Fibroblast of skin of abdomen (primary cell): ENCODE measurements around the gene ATP6V1G3.
"Not testable (repeated sequence)": the region's sequence is repeated elsewhere in the genome, so short reads cannot be mapped to it uniquely, and the experiment has no call there.

Experiments
- DNase-seq: peaks from one replicate; pipeline ENCODE4 v3.0.0-alpha.2; 2013

The ATP6V1G3 gene

DNA sequence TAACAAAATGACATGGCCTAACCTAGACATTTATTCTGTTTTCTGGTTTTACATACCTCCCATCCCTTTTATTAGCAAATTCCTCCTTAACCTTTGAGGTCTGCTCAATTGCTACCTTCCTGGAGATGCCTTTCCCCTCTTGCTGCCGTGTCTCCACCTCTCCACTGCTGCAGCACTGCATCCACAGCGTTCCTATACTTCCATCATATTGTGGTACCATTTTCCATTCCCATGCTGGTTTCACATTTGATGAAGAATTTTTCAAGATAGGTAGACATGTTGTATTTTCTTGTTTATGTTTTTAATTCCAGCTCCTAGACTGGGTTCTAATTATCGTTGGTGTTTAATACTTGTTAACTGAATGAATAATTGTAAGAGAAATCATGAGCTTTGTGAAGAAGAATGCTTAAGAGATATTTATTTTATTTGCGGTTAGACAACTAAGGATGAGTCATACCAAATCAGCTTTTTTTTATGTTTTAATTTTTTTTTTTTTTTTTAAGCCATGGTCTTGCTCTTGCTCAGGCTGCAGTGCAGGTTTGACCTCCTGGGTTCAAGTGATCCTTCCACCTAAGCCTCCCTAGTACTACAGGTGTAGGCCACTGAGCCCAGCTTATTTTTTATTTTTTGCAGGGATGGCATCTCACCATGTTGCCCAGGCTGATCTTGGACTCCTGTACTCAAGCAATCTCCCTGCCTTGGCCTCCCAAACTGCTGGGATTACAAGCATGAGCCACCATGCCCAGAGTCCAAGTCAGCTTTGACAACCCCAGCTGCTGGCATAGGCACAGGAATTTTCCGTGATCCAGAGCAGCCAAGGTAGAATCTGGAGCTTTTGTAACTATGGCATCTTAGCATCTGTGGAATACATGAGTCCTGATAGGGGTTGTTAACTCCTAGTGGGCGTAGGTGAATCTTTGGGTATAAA lies 44.0 kb downstream of the ATP6V1G3 start:
- peak; percentile 78 for DNase-seq

DNA sequence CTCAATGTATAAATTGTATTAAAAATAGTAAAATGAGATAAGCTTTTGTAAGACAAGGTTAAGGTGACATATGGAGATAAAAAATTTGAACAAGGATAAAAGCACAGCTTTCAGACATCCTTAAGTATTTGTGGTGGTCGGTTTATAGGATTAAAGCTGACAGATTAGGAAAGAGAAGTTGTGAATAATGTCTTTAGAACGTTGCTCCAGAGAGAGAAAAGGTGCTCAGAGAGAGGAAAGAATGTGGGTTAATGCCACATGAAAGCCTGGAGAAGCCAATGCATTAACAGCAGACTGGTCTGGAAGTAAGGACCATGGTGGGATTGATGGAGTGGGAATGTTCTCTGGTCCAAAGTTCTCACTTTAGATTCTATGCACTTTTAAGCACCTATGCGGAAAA lies 44.8 kb downstream of the ATP6V1G3 start:
- peak; percentile 93 for DNase-seq

DNA sequence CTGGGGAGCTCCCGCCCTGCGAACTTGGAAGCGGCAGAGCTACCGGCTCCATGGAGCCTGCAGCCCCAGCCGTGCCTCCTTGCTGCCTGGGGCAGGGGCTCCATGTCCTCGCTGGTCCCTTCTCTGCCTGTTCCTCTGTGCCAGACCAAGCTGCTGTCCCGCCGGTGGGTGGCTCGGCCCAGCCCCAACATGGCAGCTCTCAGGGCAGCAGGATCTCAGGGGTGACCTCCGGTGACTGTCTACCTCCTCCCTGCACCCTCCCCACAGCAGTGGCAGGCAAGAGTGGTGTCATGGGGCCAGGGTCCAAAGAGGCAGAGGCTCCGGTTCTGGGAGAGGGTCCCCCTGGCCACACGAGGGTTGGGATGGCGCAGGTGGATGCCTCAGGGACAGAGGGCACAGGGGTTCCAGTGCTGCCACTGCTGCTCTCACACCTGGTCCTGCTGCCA lies 45.8 kb downstream of the ATP6V1G3 start:
- DNase-seq = no peak

DNA sequence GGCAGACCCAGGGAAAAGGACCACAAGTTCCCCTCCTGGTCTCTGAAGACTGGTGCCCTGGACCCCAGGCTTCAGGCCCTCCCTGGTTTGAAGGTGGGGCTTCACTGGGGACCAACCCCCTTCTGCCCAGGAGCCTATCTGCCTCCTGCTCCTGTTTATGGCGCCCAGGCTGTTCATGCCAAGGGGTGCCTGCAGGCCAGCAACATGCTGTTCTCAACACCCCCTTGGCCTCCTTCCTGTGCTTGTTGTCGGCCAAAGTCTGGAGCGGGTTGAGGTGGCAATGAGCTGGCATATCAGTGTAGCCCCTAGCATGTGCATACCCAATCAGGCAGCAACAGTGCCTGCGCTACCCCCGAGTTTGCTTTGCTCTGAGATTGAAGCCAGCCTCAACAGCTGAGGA lies 46.3 kb downstream of the ATP6V1G3 start:
- no peak for DNase-seq

DNA sequence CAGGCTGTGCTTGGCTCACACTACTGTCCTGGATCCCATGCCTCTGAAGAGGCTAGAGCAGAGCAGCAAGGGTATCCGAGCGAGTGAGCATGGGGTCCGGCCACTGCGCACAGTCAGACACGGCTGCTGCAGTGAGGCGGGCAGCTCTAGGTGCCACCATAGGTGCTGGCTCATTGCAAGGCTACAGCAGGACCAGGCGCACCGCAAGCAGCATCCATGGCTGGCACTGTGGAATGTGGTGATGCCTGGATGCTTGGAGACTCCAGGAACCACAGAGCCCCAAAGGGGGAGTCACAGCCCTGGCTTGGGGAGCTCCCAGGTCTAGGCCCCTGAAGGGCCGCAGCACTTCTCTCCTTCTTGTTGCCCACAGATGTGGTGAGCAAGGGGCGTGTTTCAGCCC lies 47.2 kb downstream of the ATP6V1G3 start:
- DNase-seq = peak; percentile 57

DNA sequence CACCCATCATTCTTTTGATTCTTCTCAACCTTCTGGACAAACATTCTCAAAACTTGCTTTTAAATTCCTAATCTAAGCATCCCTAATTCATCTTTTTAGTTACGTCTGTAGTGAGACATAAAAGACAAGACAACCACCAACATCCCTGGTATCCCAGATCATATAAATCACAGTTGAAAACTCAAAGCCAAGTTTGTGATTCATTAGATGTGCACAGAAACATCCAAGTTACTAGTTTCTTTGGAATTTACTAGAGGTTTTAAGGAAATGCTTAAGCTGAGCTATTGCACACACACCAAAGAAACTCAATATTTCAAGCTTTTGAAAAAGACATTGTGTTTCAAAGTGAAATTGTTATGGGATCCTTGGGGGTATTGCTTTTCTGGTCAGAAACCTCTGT lies 47.6 kb downstream of the ATP6V1G3 start:
- peak; percentile 98 for DNase-seq

DNA sequence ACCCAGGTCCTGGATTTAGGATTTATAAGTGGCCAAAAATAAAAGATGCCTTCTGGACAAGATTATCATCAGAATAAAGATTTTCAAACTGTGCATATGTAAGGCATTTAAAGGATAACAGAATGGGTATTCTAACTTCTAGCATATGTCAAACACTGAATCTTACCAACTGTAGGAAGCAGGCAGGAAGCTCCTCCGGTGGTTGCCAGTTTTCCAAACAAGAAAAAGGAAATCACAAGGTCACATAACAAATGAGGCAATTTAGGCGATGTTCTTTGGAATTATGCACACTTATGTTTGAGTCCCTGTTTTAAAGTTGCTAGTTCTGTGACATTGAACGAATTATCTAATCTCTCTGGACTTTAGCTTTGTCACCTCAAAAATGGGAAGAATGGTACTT lies 48.9 kb downstream of the ATP6V1G3 start:
- peak; percentile 22 for DNase-seq

DNA sequence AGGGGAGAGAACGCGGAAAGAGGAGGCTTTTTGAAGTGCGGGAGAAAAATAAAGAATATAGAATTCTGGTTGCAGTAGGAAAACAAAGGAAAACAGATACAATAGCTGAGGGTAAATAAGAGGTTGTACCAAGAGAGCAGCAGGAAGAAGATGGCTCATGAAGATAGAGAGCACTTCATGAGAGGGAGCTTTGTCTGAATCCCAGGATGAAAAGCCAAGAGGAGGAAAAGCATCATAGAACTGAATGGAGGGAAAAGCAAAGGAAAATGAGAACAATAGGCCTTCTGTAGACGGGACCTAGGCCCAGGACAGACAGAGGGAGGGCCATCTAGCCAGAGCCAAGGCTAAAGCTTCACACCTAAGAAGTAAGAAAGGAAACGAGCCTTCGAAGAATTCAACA lies 49.5 kb downstream of the ATP6V1G3 start:
- DNase-seq = no peak

DNA sequence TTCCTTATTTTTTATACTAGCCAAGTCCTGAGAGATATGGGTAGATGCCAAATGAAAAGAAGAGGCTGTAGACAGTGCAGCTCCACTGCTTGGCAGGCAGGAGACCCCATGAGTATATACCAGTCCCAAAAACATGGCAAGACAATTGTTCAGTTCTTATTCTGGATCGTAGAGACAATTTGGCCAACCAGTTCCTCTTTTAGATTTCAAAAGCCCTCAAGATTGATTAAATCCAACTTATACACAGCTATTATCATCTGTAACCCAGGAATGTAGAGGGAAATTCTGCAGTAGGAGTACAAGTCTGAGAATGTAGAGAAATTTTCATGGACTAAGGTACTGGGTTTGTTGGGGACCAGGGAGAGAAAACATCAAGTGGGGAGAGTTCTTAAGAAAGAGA lies 50.3 kb downstream of the ATP6V1G3 start:
- no peak for DNase-seq

DNA sequence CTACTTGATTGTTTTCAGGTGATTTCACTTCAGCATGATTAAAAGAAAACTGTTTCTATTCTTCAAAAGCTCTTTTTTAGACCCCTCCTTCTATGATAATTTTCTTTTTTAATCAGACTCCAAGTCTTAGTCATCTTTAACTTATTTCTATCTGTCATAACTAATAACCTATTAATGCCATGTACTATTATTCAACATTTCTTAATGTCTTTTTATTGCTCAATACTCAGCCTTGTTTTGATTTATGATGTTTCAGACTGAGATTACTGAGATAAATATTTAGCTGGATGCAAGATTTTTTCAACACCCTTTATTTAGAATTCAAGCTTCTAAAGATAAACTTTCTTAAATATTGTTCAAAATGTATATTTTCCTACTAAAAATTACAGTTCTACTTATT lies 53.6 kb downstream of the ATP6V1G3 start:
- peak; percentile 36 for DNase-seq

DNA sequence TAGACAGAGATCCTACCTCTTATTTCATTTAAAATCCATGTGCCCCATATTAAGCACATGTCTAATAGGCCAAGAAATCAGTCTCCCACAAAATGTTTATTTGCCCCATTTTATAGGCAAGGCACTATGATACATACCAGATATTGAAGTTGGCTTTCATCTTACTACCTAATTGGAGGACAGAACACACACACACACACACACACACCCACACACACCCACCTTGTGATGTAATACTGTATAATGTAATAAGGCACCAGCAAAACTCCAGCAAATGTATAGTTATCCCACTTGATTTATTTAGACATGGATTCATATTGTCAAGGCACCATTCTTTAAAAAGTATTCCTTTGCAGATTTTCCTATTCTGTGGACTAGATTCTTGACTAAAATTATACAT lies 56.8 kb downstream of the ATP6V1G3 start:
- DNase-seq = no peak

DNA sequence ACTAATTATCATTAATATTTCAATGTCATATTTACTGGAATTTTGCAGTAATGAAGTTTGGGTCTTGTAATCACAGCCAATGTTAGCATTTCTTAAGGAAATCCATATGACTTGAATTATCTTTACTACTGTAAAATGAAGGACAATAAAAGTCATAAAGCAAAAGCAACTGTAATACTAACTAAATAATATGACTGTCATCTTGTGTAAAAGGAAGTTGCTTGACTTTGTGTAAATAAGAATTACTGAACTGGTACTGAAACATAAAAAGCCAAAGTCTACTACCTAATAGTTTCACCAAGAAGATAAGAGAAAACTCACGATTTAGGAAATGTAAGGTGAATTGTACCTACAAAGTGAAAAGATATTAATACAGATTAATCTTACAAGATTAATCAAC lies 57.5 kb downstream of the ATP6V1G3 start:
- no peak for DNase-seq

DNA sequence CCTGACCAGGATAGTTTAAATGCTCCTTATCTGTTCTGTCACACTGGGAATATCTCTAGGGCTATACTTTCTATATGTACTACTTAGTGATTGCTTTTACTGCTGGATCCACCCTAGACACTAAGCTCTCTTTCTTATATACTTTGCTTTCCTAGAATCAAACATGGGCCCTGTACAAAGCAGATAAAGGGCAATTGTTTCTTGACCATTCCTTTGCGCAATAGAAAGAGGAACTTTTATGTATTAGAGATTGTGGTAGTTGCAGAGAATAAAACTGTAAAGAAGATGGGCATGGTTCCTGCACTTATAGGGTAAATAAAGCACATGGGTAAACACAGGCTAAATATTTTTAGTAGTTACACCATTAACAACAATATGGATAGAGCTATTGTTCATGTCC lies 58.8 kb downstream of the ATP6V1G3 start:
- DNase-seq = no peak

DNA sequence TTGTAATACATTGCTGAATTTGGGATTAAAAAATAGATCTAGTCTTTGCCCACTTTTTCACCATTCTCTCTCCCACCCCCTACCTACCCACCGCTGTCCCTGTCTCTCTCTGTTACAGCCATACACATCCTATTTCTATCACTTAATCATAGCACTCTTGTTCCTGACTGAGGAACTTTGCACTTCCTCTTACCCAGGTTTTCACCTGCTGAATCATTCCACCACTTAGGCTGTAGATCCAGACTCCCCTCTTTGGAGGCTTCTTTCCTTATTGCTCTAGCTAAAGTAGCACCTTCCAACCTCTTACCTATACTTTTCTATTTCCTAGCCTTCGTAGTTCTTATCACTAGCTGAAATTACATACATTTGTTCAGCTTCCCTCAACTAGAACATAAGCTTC lies 59.6 kb downstream of the ATP6V1G3 start:
- DNase-seq = no peak

DNA sequence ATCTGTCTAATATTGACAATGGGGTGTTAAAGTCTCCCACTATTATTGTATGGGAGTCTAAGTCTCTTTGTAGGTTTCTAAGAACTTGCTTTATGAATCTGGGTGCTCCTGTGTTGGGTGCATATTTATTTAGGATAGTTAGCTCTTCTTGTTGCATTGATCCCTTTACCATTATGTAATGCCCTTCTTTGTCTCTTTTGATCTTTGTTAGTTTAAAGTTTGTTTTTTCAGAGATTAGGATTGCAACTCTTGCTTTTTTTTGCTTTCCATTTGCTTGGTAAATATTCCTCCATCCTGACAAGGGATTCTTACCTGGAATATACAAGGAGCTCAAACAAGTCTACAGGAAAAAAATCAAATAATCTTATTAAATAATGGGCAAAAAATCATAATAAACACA lies 63.1 kb downstream of the ATP6V1G3 start:
- DNase-seq = not testable (repeated sequence)
